DND-41 (cell line): ENCODE results near the gene GIMAP6.
"Not testable (repeated sequence)": the region's sequence is repeated elsewhere in the genome, so short reads cannot be mapped to it uniquely, and the experiment has no call there.

Source experiments
- EZH2 ChIP-seq: IDR thresholded peaks from 3 replicates; pipeline ENCODE4 v1.6.1; 2012; ENCODE audit warnings: borderline replicate concordance, low read depth, mild to moderate bottlenecking, moderate library complexity, low read length, inconsistent platforms; ENCODE audit not compliant: severe bottlenecking
- TF ChIP-seq, protein P1 (sequence below): IDR thresholded peaks from 2 replicates; pipeline ENCODE4 v1.5.1; 2012; ENCODE audit warnings: borderline replicate concordance, low read length, moderate library complexity, mild to moderate bottlenecking; ENCODE audit not compliant: poor library complexity, severe bottlenecking; ENCODE audit errors: extremely low read depth

DNA sequence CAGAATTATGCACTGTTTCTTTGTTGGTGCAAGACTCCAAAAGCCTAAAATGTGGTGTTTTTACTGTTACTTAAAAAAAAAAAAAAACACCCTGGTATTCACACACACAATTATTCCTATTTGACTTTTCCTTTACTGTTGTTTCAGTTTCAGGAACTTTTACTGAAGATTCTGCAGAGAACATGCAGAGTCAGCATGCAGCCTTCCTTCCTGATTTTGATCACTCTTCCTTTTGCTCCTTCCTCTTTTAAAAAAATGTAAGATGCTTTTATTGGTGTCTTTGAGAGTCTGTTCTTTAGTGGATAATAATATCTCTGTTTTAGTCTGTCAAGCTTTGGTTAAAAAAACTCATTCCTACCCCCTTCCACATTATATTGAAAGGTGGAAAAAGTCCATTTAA, 44.1 kb upstream of the GIMAP6 start:
- TF ChIP-seq, protein P1, sequence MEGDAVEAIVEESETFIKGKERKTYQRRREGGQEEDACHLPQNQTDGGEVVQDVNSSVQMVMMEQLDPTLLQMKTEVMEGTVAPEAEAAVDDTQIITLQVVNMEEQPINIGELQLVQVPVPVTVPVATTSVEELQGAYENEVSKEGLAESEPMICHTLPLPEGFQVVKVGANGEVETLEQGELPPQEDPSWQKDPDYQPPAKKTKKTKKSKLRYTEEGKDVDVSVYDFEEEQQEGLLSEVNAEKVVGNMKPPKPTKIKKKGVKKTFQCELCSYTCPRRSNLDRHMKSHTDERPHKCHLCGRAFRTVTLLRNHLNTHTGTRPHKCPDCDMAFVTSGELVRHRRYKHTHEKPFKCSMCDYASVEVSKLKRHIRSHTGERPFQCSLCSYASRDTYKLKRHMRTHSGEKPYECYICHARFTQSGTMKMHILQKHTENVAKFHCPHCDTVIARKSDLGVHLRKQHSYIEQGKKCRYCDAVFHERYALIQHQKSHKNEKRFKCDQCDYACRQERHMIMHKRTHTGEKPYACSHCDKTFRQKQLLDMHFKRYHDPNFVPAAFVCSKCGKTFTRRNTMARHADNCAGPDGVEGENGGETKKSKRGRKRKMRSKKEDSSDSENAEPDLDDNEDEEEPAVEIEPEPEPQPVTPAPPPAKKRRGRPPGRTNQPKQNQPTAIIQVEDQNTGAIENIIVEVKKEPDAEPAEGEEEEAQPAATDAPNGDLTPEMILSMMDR, result not testable (repeated sequence)
- TF ChIP-seq EZH2, result not testable (repeated sequence)
